SU-DHL-6 (cell line): ENCODE results near the gene KRTAP4-12.
"Not testable (repeated sequence)": the region's sequence is repeated elsewhere in the genome, so short reads cannot be mapped to it uniquely, and the experiment has no call there.

Source experiments
- H2AFZ ChIP-seq: fragments of 200-600 bp; sonication (generic); 2 replicates; pipeline ENCODE4 v1.6.1; 2014; ENCODE audit warnings: low read depth, mild to moderate bottlenecking, moderate library complexity, mixed read lengths, antibody characterized with exemption, low read length; ENCODE audit not compliant: severe bottlenecking
- H3F3A ChIP-seq: fragments of 200-600 bp; shearing (Covaris generic); 2 replicates; pipeline ENCODE4 v1.6.0; 2016; ENCODE audit warnings: antibody characterized with exemption, mild to moderate bottlenecking; ENCODE audit not compliant: insufficient read depth
- H3K27ac ChIP-seq: fragments of 200-600 bp; sonication (generic); 2 replicates; pipeline ENCODE4 v1.5.1; 2016; ENCODE audit warnings: low read depth, mild to moderate bottlenecking, low read length, moderate library complexity, mixed read lengths
- H3K27me3 ChIP-seq: fragments of 200-600 bp; sonication (generic), shearing (Covaris generic); 2 replicates; pipeline ENCODE4 v1.6.0; 2014; ENCODE audit warnings: mild to moderate bottlenecking, low read length
- H3K36me3 ChIP-seq: fragments of 200-600 bp; sonication (generic); 2 replicates; pipeline ENCODE4 v1.6.1; 2014; ENCODE audit warnings: mild to moderate bottlenecking, low read length, mixed read lengths
- H3K4me2 ChIP-seq: fragments of 300-600, 200-600 bp; shearing (Covaris generic), sonication (generic); 2 replicates; pipeline ENCODE4 v1.6.0; 2014; ENCODE audit warnings: low read length, low read depth, mild to moderate bottlenecking; ENCODE audit not compliant: poor library complexity, severe bottlenecking
- H3K4me3 ChIP-seq: fragments of 200-600 bp; sonication (generic); 2 replicates; pipeline ENCODE4 v1.5.1; 2014; ENCODE audit warnings: antibody characterized with exemption, low read length, mild to moderate bottlenecking, mixed read lengths; ENCODE audit not compliant: insufficient read depth, poor library complexity, severe bottlenecking
- H3K79me2 ChIP-seq: fragments of 200-600 bp; sonication (generic); 2 replicates; pipeline ENCODE4 v1.6.1; 2014; ENCODE audit warnings: mild to moderate bottlenecking, low read length, moderate library complexity; ENCODE audit not compliant: insufficient read depth
- H3K9ac ChIP-seq: fragments of 200-600 bp; sonication (generic); 2 replicates; pipeline ENCODE4 v1.7.0; 2014; ENCODE audit warnings: mild to moderate bottlenecking, low read length
- H3K9me2 ChIP-seq: fragments of 200-600 bp; sonication (generic); replicated peaks from 2 replicates; pipeline ENCODE4 v1.6.1; 2014; ENCODE audit warnings: low read length; ENCODE audit not compliant: insufficient read depth
- H3K9me3 ChIP-seq: fragments of 200-600 bp; sonication (generic); 2 replicates; pipeline ENCODE4 v1.6.1; 2014; ENCODE audit warnings: low read length, mixed read lengths; ENCODE audit not compliant: insufficient read depth
- H4K20me1 ChIP-seq: fragments of 200-600 bp; sonication (generic); 2 replicates; pipeline ENCODE4 v1.6.1; 2014; ENCODE audit warnings: low read depth, mild to moderate bottlenecking, antibody characterized with exemption, low read length, moderate library complexity, mixed read lengths
- EZH2phosphoT487 ChIP-seq: fragments of 200-600 bp; sonication (generic), shearing (Covaris generic); conservative IDR thresholded peaks from 2 replicates; pipeline ENCODE4 v1.6.1; 2018; ENCODE audit warnings: mild to moderate bottlenecking, antibody characterized with exemption, low read length, moderate library complexity, mixed read lengths
- TF ChIP-seq, protein P1 (sequence below): fragments of 200-600 bp; sonication (generic); IDR thresholded peaks from one replicate; pipeline ENCODE4 v1.5.1; 2017; ENCODE audit warnings: antibody characterized with exemption, mild to moderate bottlenecking, low read length, moderate library complexity; ENCODE audit not compliant: insufficient read depth, poor library complexity, severe bottlenecking

Gene KRTAP4-12

DNA sequence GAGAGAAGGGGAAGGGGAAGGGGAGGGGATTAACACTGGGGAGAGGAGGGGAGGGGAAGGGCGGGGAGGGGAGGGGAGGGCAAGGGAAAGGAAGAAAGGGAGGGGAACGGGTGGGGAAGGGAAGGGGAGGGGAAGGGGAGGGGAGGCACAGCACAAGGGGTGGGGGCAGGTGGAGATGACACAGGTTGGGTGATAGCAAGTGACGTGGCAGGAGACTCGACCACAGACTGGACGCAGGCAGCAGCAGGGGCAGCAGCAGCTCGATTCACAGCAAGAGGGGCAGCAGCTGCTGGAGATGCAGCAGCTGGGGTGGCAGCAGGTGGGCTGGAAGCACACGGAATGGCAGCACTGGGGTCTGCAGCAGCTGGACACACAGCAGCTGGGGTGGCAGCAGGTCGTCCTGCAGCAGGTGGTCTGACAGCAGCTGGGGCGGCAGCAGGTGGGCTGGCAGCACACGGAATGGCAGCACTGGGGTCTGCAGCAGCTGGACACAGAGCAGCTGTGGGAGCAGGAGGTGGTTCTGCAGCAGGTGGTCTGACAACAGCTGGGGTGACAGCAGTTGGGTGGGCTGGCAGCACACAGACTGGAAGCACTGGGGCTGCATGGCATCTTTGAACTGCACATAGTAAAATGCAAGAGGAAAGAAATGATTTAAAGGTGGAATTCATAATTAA is 22.3 kb downstream of the KRTAP4-12 start, which contains the start of gene KRTAP4-16:
KRTAP4-16 (minus strand) TSS at position 624 of the 674 bp plus-strand sequence; CDS start at position 624, 0 bp downstream.
- Histone ChIP-seq H3K27me3 (no peaks in the 10 kb centered on the region), H3K4me2 (no peak within 1 kb of the TSS), H4K20me1 (no peaks in the 10 kb centered on the region), H3K79me2 (no peaks in the 10 kb centered on the region), H3K36me3 (no peaks in the 10 kb centered on the region), H3K9ac (no peak within 1 kb of the TSS), H2AFZ (no peak within 1 kb of the TSS), H3K27ac (no peak within 1 kb of the TSS), H3F3A (no peaks in the 10 kb centered on the region), H3K9me3 (no peaks in the 10 kb centered on the region), H3K4me3 (no peak within 1 kb of the TSS), H3K9me2 (no peaks in the 10 kb centered on the region)
- TF ChIP-seq EZH2phosphoT487, result no peak
- TF ChIP-seq, protein P1, sequence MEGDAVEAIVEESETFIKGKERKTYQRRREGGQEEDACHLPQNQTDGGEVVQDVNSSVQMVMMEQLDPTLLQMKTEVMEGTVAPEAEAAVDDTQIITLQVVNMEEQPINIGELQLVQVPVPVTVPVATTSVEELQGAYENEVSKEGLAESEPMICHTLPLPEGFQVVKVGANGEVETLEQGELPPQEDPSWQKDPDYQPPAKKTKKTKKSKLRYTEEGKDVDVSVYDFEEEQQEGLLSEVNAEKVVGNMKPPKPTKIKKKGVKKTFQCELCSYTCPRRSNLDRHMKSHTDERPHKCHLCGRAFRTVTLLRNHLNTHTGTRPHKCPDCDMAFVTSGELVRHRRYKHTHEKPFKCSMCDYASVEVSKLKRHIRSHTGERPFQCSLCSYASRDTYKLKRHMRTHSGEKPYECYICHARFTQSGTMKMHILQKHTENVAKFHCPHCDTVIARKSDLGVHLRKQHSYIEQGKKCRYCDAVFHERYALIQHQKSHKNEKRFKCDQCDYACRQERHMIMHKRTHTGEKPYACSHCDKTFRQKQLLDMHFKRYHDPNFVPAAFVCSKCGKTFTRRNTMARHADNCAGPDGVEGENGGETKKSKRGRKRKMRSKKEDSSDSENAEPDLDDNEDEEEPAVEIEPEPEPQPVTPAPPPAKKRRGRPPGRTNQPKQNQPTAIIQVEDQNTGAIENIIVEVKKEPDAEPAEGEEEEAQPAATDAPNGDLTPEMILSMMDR, result no peak

DNA sequence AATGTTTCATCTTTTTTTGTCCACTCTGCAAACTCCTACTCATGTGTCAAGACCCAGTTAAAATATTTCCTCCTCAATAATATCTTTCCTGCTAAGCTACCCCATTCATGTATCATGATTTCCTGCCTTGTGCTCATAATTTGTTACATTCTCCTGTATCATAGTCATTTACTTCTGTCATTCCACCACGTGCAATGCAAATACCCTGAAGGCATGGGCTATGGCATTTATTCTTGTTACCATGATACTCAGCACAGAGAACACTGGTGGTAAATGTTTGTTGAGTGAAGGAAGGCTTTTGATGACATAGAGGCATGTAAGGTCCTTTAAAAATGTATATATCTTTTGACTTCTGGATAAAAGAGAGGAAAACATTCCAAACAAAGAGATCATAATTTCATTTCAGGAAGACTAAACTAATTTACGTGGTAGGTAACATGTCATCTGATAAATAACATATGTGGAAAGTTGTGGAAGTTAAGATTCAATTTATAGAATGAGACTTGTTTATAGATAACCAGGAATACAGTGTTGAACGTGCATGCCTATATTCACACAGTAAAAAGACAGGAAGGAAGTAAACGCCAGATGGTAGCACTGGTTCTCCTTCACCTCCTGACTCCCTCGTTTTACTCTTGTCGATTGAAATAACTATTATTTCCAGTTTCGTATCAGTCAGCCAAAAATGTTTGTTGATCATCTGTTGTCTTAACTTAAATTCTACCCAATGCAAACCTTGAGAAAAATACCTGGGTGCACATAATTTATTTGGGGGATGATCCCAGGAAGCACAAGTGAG is 24.1 kb downstream of the KRTAP4-12 start:
- H2AFZ ChIP-seq, H3K4me3 ChIP-seq, H3K9ac ChIP-seq, H3F3A ChIP-seq, H3K79me2 ChIP-seq, H3K9me3 ChIP-seq, H3K36me3 ChIP-seq, H3K27ac ChIP-seq, H3K27me3 ChIP-seq, H3K4me2 ChIP-seq, H4K20me1 ChIP-seq, H3K9me2 ChIP-seq: not testable (repeated sequence)

DNA sequence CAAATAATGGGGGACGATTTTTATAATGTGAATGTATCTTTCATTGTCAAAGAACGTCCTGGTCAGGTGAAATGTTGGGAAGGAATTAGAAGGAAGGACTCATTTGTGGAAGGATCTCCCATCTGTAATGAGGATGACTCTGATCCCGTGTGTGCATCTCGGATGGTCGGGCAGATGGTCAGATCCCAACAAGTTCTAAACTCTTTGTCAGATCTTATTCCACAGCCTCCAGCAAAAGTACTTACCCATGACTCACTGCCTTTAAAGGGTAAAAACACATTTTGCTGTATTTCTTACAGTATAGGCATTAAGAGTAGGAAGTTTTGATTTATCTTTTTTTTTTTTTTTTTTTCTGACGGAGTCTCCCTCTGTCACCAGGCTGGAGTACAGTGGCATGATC is 25.5 kb downstream of the KRTAP4-12 start:
- Histone ChIP-seq H3K27me3 (no peaks in the 10 kb centered on the region), H2AFZ (no peak overlapping the region), H3K4me3 (no peak overlapping the region), H3K9ac (no peak overlapping the region), H4K20me1 (no peaks in the 10 kb centered on the region), H3K9me3 (no peaks in the 10 kb centered on the region), H3F3A (no peaks in the 10 kb centered on the region), H3K27ac (no peak overlapping the region), H3K36me3 (no peaks in the 10 kb centered on the region), H3K4me2 (no peak overlapping the region), H3K79me2 (no peaks in the 10 kb centered on the region), H3K9me2 (no peaks in the 10 kb centered on the region)
- TF ChIP-seq, protein P1, result no peak
- no peak for TF ChIP-seq EZH2phosphoT487

DNA sequence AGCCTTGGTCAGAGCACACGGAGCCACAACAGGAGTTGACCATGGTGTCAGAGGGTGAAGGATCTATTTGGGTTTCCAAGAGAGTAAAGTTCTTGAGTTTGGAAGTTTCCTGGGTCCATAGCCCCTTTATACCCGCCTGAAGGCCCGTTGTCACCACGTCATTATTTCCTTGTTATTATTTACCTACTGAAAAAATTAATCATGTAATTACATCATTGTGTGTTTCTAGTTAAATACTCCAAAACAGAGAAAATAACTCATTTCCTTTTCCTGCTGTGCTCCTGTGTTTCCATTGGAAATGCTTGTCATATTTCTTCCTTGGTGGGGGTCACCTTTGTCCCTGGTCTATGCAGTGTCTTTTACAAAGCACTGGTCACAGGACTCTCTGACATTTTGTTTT is 25.9 kb downstream of the KRTAP4-12 start, which contains the start of gene KRTAP4-8:
KRTAP4-8 (minus strand) TSS at position 101 of the 400 bp plus-strand sequence; CDS start at position 43, 58 bp downstream.
- Histone ChIP-seq H3K27me3 (no peaks in the 10 kb centered on the region), H3K9ac (no peak within 1 kb of the TSS), H3K4me2 (no peak within 1 kb of the TSS), H3K4me3 (no peak within 1 kb of the TSS), H3K79me2 (no peaks in the 10 kb centered on the region), H3K9me2 (no peaks in the 10 kb centered on the region), H2AFZ (no peak within 1 kb of the TSS), H3K27ac (no peak within 1 kb of the TSS), H4K20me1 (no peaks in the 10 kb centered on the region), H3K9me3 (no peaks in the 10 kb centered on the region), H3F3A (no peaks in the 10 kb centered on the region), H3K36me3 (no peaks in the 10 kb centered on the region)
- TF ChIP-seq, protein P1, result no peak
- TF ChIP-seq EZH2phosphoT487, result no peak
